Activated naive CD4-positive, alpha-beta T cell treated with anti-CD3 and anti-CD28 coated beads, Interleukin-2, amount 10 ng/mL, durations not matched to agents 7 days and 5 days (primary cell): Measurements from ENCODE around the gene STK16.
"Not testable (repeated sequence)": the region's sequence is repeated elsewhere in the genome, so short reads cannot be mapped to it uniquely, and the experiment has no call there.

ENCODE experiments used
- CTCF ChIA-PET: fragments of 350-600 bp; sonication (Branson Sonifier 250); formaldehyde crosslinking; loops from one replicate; lab custom pipeline; 2021; ENCODE audit warnings: antibody characterized with exemption; lab: Charles Lee
- DNase-seq: peaks from one replicate; pipeline ENCODE4 v3.0.0-alpha.2; 2020
- H3K27ac Mint-ChIP-seq: one replicate; pipeline ENCODE4 v1.8.0; 2021; ENCODE audit warnings: mild to moderate bottlenecking, moderate library complexity, mixed read lengths
- H3K27me3 Mint-ChIP-seq: one replicate; pipeline ENCODE4 v1.8.0; 2021; ENCODE audit warnings: mild to moderate bottlenecking, mixed read lengths
- H3K36me3 Mint-ChIP-seq: one replicate; pipeline ENCODE4 v1.8.0; 2021; ENCODE audit warnings: mixed read lengths
- H3K4me1 Mint-ChIP-seq: one replicate; pipeline ENCODE4 v1.8.0; 2021; ENCODE audit warnings: mixed read lengths
- H3K4me3 Mint-ChIP-seq: one replicate; pipeline ENCODE4 v1.8.0; 2021; ENCODE audit warnings: mild to moderate bottlenecking, moderate library complexity, mixed read lengths
- H3K9me3 Mint-ChIP-seq: one replicate; pipeline ENCODE4 v1.8.0; 2021; ENCODE audit warnings: mixed read lengths

STK16 gene

DNA sequence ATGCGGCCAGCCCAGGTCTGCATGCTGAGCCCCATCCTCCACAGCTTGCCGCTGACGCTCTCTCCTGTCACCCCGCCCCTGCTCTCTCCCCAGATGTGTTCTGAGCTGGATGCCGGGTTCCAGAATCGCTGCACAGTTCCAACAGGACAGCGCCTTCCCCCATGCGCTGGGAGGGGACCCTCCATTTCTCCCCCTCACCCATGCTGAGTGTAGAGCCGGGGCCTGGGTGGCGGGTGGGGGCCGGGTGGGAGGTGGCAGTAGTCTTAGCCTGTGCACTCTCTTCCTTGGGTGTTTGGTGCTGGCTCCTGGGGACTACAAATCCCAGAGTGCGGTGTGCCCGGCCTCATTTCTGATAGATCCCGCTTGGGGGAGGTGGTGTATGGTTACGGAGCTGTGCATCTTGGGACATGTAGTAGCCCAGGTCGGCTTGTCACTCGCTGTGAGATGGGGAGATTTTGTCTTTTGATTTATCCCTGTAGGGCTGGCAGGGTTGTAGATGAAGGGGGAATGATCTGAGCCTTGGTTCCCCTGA lies 40.7 kb downstream of the STK16 start:
- CTCF ChIA-PET = interaction anchor here (2.0 to 14.8 kb wide), 2 partner anchors 8 to 9 kb away, joined by 7 to 267 read pairs; no protein-coding TSS in a partner anchor
- H3K4me3 Mint-ChIP-seq = no peak overlapping the region
- peak overlapping the region; percentile 45 for H3K27ac Mint-ChIP-seq
- no peak for DNase-seq
- H3K36me3 Mint-ChIP-seq = peaks cover 27% of the 10 kb centered on the region
- peaks cover 8% of the 10 kb centered on the region for H3K4me1 Mint-ChIP-seq
- H3K27me3 Mint-ChIP-seq = peaks cover 10% of the 10 kb centered on the region
- no peaks in the 10 kb centered on the region for H3K9me3 Mint-ChIP-seq

DNA sequence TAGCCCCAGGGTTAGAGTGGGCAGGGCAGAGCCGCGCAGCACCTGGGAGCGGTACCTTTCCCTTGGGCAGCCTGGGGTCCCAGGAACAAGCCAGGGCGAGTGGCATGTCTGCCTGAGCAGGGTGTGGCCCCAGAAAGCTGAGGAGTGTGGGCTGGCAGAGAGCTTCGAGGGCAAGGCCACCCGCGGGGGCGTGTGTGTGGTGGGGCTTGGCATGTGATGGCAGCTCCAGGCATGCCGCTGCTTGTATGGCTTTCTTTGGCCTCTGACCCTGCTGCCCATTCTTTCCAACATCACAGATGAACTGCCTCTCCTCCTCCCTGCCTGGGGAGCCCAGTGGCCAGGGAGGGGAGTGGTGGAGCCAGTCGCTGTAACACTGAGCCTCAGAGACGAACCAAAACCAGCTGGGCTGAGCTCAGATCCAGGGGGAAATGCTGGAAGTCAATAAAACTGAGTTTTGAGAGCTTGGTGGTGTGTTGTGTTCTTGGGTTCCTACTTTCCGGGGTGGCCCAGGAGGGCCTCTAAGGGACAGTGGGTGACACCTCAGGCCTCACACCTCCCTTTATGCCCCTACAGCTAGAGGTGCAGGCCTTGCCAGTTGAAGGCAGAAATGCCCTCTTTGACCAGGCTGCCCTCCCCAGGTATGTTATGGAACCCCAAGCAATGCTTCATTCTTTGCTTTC lies 41.3 kb downstream of the STK16 start:
- CTCF ChIA-PET = interaction anchor here (2.0 to 14.8 kb wide), 2 partner anchors 9 kb away, joined by 7 to 267 read pairs; no protein-coding TSS in a partner anchor
- Mint-ChIP-seq H3K9me3 (no peaks in the 10 kb centered on the region), H3K36me3 (peaks cover 22% of the 10 kb centered on the region), H3K4me1 (peaks cover 4% of the 10 kb centered on the region), H3K4me3 (no peak overlapping the region), H3K27me3 (peaks cover 16% of the 10 kb centered on the region), H3K27ac (peak overlapping the region; percentile 45)
- peak; percentile 17 for DNase-seq

DNA sequence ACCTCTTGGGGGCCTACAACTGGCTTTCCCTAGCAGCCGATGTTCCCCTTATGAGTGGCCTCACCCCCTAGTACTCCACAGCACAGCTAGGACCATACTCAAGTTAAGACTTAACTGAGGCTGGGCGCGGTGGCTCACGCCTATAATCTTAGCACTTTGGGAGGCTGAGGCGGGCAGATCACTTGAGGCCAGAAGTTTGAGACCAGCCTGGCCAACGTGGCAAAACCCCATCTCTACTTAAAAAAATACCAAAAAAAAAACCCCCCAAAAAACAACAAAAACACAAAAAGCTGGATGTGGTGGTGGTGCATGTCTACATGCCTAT lies 41.8 kb downstream of the STK16 start:
- H3K27ac Mint-ChIP-seq, H3K9me3 Mint-ChIP-seq, H3K4me1 Mint-ChIP-seq, DNase-seq, H3K4me3 Mint-ChIP-seq: not testable (repeated sequence)
- CTCF ChIA-PET = interaction anchor here (2.0 to 14.8 kb wide), 2 partner anchors 8 to 9 kb away, joined by 7 to 267 read pairs; no protein-coding TSS in a partner anchor
- Mint-ChIP-seq H3K36me3 (peaks cover 19% of the 10 kb centered on the region), H3K27me3 (peaks cover 20% of the 10 kb centered on the region)

DNA sequence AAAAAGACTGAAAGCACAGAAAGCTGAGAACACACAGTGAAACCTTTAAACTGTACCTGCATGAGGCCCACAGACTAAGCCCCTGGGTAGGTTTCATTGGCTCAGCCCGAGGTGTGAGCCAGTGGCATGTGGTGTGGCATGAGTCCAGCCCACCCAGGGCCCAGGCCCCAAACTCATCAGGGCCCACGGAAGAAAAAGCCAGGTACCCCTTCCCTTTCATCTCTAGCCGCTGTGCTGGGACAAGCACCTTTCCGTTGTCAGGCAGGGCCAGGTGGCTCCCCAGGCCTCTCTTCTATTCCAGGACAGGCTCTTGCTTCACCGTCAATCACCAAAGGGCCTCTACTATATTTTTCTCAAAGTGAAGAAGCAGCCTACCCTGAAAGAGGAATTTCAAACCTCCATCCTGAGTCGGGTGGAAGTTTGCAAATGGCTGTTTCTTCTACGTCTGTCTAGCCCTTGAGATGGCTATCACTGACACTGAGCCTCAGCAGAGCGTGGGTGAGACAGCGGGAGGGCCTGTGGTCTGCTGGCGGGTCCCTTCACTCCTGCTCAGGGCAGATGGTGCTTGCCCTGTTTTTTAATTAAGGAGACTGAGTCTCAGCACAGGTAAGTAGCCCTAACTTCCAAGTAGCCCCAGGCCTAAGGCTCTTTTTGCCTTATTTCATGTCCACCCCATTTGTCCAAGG lies 42.4 kb downstream of the STK16 start:
- peaks cover 15% of the 10 kb centered on the region for H3K36me3 Mint-ChIP-seq
- H3K9me3 Mint-ChIP-seq = no peaks in the 10 kb centered on the region
- DNase-seq = peak; percentile 9
- H3K4me1 Mint-ChIP-seq = peaks cover 4% of the 10 kb centered on the region
- peaks cover 26% of the 10 kb centered on the region for H3K27me3 Mint-ChIP-seq
- CTCF ChIA-PET = interaction anchor here (14.6 to 14.8 kb wide), 2 partner anchors 7 to 8 kb away, joined by 267 read pairs; partner anchors contain the start of gene DNAJB2
- peak overlapping the region; percentile 14 for H3K27ac Mint-ChIP-seq
- no peak overlapping the region for H3K4me3 Mint-ChIP-seq

DNA sequence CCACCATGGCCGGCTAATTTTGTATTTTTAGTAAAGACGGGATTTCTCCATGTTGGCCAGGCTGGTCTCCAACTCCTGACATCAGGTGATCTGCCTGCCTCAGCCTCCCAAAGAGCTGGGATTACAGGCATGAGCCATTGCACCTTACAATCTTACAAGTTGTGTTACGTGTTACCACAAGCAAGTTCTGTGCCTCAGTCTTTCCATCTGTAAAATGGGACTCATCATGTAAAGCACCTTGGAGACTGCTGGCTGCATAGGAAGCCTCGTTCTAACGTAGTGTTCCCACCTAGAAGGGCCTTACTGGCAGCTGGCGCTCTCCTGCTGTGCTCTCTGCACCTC lies 43.9 kb downstream of the STK16 start:
- Mint-ChIP-seq H3K27ac (no peak overlapping the region), H3K36me3 (peaks cover 2% of the 10 kb centered on the region), H3K4me1 (peaks cover 3% of the 10 kb centered on the region), H3K4me3 (no peak overlapping the region), H3K9me3 (no peaks in the 10 kb centered on the region), H3K27me3 (peaks cover 35% of the 10 kb centered on the region)
- DNase-seq = peak; percentile 3
- CTCF ChIA-PET = interaction anchor here (1.0 to 14.6 kb wide), 3 partner anchors 9 to 115 kb away, joined by 3 to 267 read pairs (median 3); partner anchors contain the start of gene DNAJB2

DNA sequence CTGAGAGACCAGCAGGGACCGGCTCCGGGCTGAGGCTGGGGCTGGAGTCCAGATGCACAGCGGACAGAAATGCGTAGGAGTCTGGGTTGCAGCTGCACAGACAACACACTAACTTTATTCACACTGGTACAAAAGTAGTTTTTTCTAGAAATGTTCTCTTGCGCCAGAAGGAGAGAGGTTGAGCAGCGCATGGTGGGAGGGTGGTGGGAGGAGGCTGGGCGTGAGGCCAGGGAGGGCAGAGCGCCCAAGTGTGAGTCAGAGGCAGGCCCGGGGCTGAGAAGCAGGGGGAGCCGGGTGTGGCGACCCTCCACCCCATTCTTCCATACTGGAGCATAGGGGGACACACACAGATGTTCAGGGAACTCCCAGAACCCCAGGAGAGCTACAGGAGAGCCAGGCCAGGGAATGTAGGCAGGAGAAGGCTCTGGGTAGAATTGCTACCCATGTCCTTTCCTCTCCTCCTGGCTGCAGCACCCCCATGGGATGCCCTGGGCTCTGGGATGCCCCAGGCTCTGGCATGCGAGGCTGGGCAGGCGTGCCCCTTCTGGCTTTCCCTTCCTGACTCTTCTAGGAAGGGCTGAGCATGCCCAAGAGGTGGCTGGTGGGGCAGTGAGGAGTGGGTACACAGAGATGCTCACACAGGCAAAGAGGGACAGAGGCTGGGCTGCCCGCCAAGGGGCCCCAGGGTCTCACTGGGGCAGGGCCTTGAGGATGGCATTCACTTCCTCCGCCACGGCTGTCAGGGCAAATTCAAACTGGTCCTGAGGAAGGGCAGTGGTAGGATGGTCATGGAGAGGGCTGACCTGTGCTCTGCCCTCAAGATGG lies 44.5 kb downstream of the STK16 start:
- Mint-ChIP-seq H3K27me3 (peaks cover 40% of the 10 kb centered on the region), H3K36me3 (peaks cover 1% of the 10 kb centered on the region), H3K9me3 (no peaks in the 10 kb centered on the region), H3K27ac (no peak overlapping the region), H3K4me3 (no peak overlapping the region), H3K4me1 (peaks cover 7% of the 10 kb centered on the region)
- CTCF ChIA-PET = interaction anchor here (1.0 to 14.6 kb wide), 4 partner anchors 9 to 130 kb away, joined by 3 to 267 read pairs (median 26); partner anchors contain the start of genes DNAJB2 and NHEJ1
- DNase-seq = peak; percentile 14

DNA sequence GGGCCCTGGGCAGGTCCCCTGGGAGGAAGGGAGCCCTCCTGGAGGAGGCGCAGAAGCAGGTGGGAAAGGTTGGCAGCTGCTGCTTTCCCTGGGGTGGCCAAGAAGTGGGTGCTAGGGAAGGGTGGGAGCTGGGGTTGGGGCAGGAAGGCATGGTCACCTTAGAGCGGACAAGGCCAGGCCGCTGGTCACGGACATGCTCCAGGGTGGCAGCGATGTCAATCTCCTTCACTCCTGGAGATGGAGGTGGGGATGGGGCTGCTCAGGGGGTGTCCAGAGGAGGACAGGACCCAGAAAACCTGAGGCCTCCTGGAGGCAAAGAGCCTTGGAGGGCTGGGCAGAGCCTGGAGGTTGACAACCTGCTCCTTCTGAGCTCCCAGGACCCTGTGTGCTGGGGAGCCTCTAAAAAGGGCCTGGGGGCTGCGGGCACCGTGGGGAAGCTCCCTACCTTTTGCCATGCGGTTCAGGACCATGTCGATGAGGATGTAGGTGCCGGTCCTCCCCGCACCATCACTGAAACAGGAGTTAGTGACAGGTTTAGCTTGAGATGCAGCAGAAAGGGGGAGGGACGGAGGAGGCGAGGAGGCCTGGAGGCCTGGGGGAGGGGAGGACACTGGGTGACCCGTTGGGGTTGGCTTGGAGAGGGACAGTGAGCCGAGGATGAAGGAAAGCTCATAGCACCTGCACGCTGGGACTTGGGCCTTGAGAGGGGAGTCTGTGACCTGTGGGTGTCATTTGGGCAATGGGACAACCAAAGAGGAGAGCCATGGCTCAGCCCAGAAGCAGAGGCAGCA lies 45.3 kb downstream of the STK16 start:
- Mint-ChIP-seq H3K27me3 (peaks cover 48% of the 10 kb centered on the region), H3K4me3 (no peak overlapping the region), H3K4me1 (peaks cover 14% of the 10 kb centered on the region), H3K27ac (no peak overlapping the region), H3K36me3 (no peaks in the 10 kb centered on the region), H3K9me3 (no peaks in the 10 kb centered on the region)
- DNase-seq = no peak
- CTCF ChIA-PET = interaction anchor here (1.0 to 14.6 kb wide), 5 partner anchors 10 to 131 kb away, joined by 3 to 267 read pairs (median 4); partner anchors contain the start of genes DNAJB2, NHEJ1 and ZFAND2B

DNA sequence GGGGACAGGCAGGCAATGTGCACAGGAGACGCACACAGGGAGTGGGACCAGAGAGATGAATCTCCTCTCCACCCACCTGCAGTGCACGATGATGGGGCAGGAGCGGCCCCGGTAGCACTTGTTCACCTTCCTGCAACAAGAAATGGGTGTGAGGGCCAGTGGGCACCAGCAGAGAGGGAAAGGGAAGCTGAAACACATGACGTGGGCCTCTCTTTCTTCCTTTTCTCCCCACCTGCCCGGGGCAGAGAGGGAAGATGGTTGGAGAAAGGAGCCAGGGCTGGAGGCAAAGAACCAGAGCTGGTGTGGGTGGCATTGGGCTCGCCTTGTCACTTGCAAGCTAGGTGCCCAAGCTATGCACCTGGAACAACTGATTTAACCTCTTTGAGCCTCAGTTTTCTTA lies 46.1 kb downstream of the STK16 start:
- no peaks in the 10 kb centered on the region for H3K36me3 Mint-ChIP-seq
- H3K4me1 Mint-ChIP-seq = peaks cover 17% of the 10 kb centered on the region
- H3K27me3 Mint-ChIP-seq = peaks cover 56% of the 10 kb centered on the region
- no peak overlapping the region for H3K27ac Mint-ChIP-seq
- no peak overlapping the region for H3K4me3 Mint-ChIP-seq
- no peak for DNase-seq
- CTCF ChIA-PET = interaction anchor here (1.0 to 14.6 kb wide), 4 partner anchors 11 to 262 kb away, joined by 3 to 267 read pairs (median 27); partner anchors contain the start of genes DNAJB2, NHEJ1 and ZFAND2B
- H3K9me3 Mint-ChIP-seq = no peaks in the 10 kb centered on the region

DNA sequence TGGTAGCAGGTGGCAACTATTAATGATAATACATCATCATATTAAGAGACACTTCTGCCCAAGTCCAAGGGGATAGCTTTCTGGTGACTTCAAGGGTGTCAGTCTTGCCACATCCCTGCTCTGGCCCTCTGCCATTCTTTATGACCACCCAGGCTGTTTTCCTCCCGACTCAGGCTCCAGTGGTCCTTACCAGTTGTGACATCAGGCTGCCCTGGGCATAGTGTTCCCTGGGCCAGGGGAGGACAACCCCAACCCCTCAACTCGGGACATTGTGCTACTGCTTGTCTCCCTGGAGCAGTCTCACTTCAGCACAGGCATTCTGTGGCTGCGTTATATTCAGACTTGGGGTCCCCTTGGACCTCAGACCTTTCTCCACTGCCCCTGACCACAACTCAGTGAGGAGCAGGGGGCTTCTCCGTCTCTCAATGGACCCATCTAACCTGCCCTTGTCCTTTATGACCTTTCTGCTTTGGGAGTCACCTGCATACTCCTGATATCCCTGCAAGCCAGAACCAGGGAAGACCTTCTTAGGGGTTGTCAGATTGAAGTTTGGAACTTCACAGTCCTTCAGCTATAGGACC lies 46.7 kb downstream of the STK16 start:
- Mint-ChIP-seq H3K4me1 (peaks cover 20% of the 10 kb centered on the region), H3K27me3 (peaks cover 62% of the 10 kb centered on the region), H3K27ac (no peak overlapping the region), H3K4me3 (no peak overlapping the region), H3K36me3 (no peaks in the 10 kb centered on the region), H3K9me3 (no peaks in the 10 kb centered on the region)
- DNase-seq = no peak
- CTCF ChIA-PET = interaction anchor here (1.0 to 14.6 kb wide), 4 partner anchors 12 to 263 kb away, joined by 3 to 267 read pairs (median 50); partner anchors contain the start of genes DNAJB2, NHEJ1, TUBA4A and TUBA4B

DNA sequence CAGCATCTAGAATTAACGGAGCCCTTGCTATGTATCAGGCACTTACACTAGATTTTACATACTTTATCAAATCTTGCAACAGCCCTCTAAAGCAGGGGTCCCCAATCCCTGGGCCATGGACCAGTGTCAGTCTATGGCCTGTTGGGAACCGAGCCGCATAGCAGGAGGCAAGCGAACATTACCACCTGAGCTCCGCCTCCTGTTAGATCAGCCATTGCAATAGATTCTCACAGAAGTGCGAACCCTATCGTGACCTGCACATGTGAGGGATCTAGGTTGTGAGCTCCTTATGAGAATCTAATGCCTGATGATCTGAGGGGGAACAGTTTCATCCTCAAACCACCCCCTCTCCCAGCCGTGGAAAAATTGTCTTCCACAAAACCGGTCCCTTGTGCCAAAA lies 47.3 kb downstream of the STK16 start:
- no peaks in the 10 kb centered on the region for H3K36me3 Mint-ChIP-seq
- no peak overlapping the region for H3K4me3 Mint-ChIP-seq
- no peaks in the 10 kb centered on the region for H3K9me3 Mint-ChIP-seq
- H3K4me1 Mint-ChIP-seq = peaks cover 23% of the 10 kb centered on the region
- no peak for DNase-seq
- CTCF ChIA-PET = interaction anchor here (1.3 to 14.6 kb wide), 4 partner anchors 12 to 133 kb away, joined by 3 to 267 read pairs (median 50); partner anchors contain the start of genes DNAJB2, NHEJ1, TUBA4A and TUBA4B
- H3K27ac Mint-ChIP-seq = no peak overlapping the region
- H3K27me3 Mint-ChIP-seq = peaks cover 68% of the 10 kb centered on the region

DNA sequence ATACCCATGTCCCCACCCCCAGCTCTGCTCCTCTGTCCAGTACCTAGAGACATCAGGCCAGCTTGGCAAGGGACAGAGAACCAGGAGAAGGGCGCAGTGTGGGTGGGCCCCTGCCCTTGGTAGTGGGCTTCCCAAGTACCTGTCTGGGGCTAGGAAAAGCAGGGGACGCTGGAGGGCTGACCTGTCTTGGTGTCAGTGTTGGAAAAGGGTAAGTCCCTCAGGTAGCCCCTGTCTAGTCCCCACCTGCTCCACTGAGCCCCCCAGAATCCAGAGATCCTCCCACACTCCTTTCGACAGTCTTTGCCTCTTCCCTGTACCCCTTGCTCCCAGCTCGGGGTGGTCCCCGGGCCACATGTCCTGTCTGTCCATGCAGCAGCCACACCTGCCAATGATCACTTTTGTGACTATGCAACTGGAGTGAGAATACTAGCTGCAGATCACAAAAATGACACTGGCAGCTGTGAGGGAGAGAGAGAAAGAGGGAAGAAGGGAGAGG lies 48.5 kb downstream of the STK16 start:
- Mint-ChIP-seq H3K36me3 (no peaks in the 10 kb centered on the region), H3K27ac (no peak overlapping the region), H3K27me3 (peaks cover 72% of the 10 kb centered on the region), H3K4me3 (peak overlapping the region; percentile 44), H3K9me3 (no peaks in the 10 kb centered on the region), H3K4me1 (peaks cover 31% of the 10 kb centered on the region)
- CTCF ChIA-PET = interaction anchor here (1.1 to 14.6 kb wide), 10 partner anchors 10 to 134 kb away, joined by 3 to 267 read pairs (median 8); partner anchors contain the start of genes DNAJB2, GLB1L, NHEJ1 and STK16
- no peak for DNase-seq
